Caki2 (cell line): ENCODE data around the gene MMP20. TPM values are rescaled to one million over a fixed set of nuclear protein-coding genes. Genes with fewer than 3 reads are reported as not detected.
A peak's percentile ranks its signal among the peaks of the same experiment; 100 is the strongest.

Experiments used
- DNase-seq: peaks from one replicate; pipeline ENCODE4 v3.0.0-alpha.2; 2015; ENCODE audit warnings: low read depth
- in situ Hi-C: cut with HindIII; loops from 2 replicates; pipeline ENCODE4 v1.10.0; 2016; ENCODE audit warnings: low sequenced_read_pairs, low pct_unique_long_range_greater_than_20kb, mixed read lengths
- total RNA-seq: library from RNA; depleted of rRNA; stranded (reverse); fragments of >200 nt; shearing (Covaris generic); gene quantifications from 2 replicates; pipeline ENCODE4 v1.2.3, GENCODE V29; 2014; ENCODE audit warnings: low replicate concordance; rRNA removed

The MMP20 gene
- total RNA-seq, 1 experiment from 2014 or later: not detected

DNA sequence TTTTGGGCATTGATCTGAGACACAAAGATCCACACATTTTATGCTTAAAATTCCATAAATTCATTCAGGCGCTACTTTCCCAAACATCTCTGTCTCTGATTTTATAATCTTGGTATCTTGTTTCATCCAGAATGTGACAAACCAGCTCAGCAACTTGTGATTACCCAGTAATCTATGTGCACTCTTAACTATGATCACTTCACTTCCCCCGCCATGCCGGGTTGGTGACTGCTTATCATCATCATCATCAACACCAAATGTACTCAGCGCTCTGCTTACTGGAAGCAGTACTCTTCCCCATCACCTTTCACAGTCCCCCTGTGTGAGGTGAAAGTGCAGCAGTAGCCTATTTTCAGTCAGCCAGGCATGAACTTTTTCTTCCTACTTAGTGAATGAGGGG lies 79.4 kb downstream of the MMP20 start:
- no peak for DNase-seq
- in situ Hi-C loops: no loop called here

- no peak for DNase-seq
- in situ Hi-C loops: no loop called here
Measured at GRCh38 chr11:102544594-102544993, 80.5 kb downstream of the MMP20 start.

- DNase-seq: no peak
- in situ Hi-C loops: no loop called here
Measured at GRCh38 chr11:102539567-102539966, 85.6 kb downstream of the MMP20 start.

DNA sequence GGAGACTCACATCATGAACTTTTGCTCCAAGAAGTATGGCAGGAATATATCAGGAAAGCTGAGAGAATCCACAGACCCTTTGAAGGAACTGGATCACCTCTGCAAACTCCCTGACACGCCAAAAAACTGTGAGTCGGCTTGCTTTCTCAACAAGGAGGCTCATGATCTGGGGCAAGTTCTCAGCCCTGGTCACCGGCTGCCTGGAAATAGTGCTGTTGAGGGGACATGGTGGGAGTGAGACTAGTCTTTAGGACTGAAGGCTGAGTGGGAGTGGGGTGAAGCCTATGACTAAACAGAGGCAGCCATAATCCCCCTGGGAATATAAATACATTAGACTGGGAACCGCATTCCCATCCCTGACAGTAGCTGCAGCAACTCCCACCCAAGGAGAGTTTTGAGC lies 86.2 kb downstream of the MMP20 start:
- DNase-seq: no peak
- in situ Hi-C loops: no loop called here

DNA sequence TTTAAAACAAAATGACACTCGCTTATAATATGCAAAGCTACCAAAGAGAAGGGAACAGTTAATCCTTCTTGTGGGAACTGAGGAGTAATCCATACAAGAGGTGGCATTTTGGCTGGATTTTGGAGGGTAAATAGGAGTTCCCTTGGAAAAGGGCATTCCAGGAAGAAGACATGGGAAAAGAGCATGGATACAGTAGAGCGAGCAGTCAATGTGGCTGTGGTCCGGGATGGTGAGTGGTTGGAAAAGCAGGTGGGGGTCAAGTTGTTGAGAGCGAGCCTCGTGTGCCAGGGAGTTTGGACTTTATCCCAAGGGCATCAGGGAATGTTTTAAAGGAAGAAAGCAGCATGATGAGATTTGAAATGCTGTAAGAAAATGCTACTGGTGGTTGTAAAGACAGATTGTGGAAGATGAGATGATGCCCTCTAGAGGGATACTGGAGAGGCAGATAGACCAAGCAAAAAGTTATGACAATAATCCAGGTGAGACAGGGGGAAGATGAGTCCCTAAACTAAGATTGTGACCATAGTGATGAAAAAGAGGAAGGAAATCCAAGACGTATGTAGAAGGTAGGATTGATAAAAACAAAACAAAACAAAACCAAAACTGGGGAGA lies 90.8 kb downstream of the MMP20 start:
- in situ Hi-C loops: no loop called here
- DNase-seq: peak; percentile 26

- in situ Hi-C loops: no loop called here
- peak; percentile 82 for DNase-seq
Measured at GRCh38 chr11:102530558-102530957, 94.6 kb downstream of the MMP20 start, which contains the start of gene MMP7. TSS of gene MMP7 (minus strand) at chr11:102530747. CDS start at chr11:102530700, 47 bp downstream.

DNA sequence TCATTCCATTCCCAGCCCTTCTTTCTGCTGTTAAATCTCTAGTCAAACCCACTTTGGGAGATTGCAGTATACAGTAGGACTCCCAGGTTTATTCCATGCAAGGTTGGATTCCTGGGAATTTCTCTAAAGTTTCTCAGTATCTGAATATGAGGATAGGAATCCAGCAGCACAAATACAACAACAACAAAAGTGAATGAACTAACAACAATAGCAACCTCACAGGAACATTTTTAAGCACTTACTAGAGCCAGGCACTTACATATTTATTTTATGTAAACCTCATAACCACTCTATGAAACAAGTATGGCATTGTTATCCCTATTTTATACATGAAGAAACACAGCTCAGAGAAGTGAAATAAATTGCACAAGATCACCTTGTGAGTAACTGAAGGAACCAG lies 96.5 kb downstream of the MMP20 start:
- peak; percentile 37 for DNase-seq
- in situ Hi-C loops: no loop called here

DNA sequence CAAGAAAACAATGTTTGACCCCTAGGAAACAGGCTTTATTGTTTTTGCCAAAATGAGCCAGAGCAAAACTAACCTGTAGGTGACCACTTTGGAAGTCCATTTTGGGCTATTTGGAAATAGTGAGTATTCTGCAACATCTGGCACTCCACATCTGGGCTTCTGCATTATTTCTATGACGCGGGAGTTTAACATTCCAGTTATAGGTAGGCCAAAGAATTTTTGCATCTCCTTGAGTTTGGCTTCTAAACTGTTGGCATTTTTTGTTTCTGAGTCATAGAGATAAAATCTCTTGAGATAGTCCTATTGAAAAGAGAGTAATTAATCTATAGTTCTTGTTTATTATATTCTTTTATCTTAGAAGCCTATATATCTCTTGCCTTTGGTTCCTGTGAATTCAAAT lies 97.4 kb downstream of the MMP20 start:
- DNase-seq: peak; percentile 27
- in situ Hi-C loops: no loop called here

- in situ Hi-C loops: no loop called here
Measured at GRCh38 chr11:102527041-102527440, 98.1 kb downstream of the MMP20 start.

More at GRCh38 chr11:102527041-102527440, 98.1 kb downstream of the MMP20 start:
- no peak for DNase-seq

Other genes starting within 250 kb of the MMP20 start
- gene TMEM123, start 172.6 kb downstream of the MMP20 start, total RNA-seq: 69.3 and 89.7 TPM in 2 replicates
- gene MMP7, start 94.6 kb downstream of the MMP20 start, total RNA-seq: 1,017 and 1,188 TPM in 2 replicates
- not detected in 2 replicates for gene MMP27, start 80.4 kb upstream of the MMP20 start, total RNA-seq
- gene MMP8, start 99.6 kb upstream of the MMP20 start, total RNA-seq: not detected in 2 replicates
- gene MMP10, start 155.3 kb upstream of the MMP20 start, total RNA-seq: 2.1 TPM in 1 of 2 replicates, not detected in the other
- 0.26 and 0.78 TPM in 2 replicates for gene MMP1, start 172.8 kb upstream of the MMP20 start, total RNA-seq
- gene MMP3, start 218.3 kb upstream of the MMP20 start, total RNA-seq: not detected in 2 replicates
- not detected in 2 replicates for gene MMP12, start 249.7 kb upstream of the MMP20 start, total RNA-seq